Neural progenitor cell (in vitro differentiated cells): ENCODE results near the gene NMNAT1. TPM values are rescaled to one million over a fixed set of nuclear protein-coding genes. Genes with fewer than 3 reads are reported as not detected.

Experiments
- DNase-seq: peaks from one replicate; pipeline ENCODE4 v3.0.0-alpha.2; 2016; ENCODE audit warnings: low spot score
- H2AFZ ChIP-seq: fragments of 200-600 bp; sonication (generic); replicated peaks from 2 replicates; pipeline ENCODE4 v1.6.1; 2016; ENCODE audit warnings: antibody characterized with exemption
- H3F3A ChIP-seq: fragments of 200-600 bp; sonication (generic); 2 replicates; pipeline ENCODE4 v1.6.1; 2016; ENCODE audit warnings: antibody characterized with exemption, low read depth
- H3K27ac ChIP-seq: fragments of 200-600 bp; sonication (generic); 2 replicates; pipeline ENCODE4 v1.5.1; 2016; ENCODE audit warnings: mild to moderate bottlenecking
- H3K27me3 ChIP-seq: fragments of 200-600 bp; sonication (generic); 2 replicates; pipeline ENCODE4 v1.6.1; 2016; ENCODE audit warnings: mild to moderate bottlenecking, moderate library complexity
- H3K36me3 ChIP-seq: fragments of 200-600 bp; sonication (generic); 2 replicates; pipeline ENCODE4 v1.5.1; 2016
- H3K4me1 ChIP-seq: fragments of 200-600 bp; sonication (generic); 2 replicates; pipeline ENCODE4 v1.6.1; 2016; ENCODE audit warnings: mixed run types
- H3K4me2 ChIP-seq: fragments of 200-600 bp; sonication (generic); 2 replicates; pipeline ENCODE4 v1.6.1; 2016
- H3K4me3 ChIP-seq: fragments of 200-600 bp; sonication (generic); 2 replicates; pipeline ENCODE4 v1.5.1; 2016
- H3K79me2 ChIP-seq: fragments of 200-600 bp; sonication (generic); 2 replicates; pipeline ENCODE4 v1.6.1; 2016; ENCODE audit warnings: low read depth
- H3K9ac ChIP-seq: fragments of 200-600 bp; sonication (generic); 2 replicates; pipeline ENCODE4 v1.6.1; 2016
- H3K9me3 ChIP-seq: fragments of 200-600 bp; sonication (generic); 2 replicates; pipeline ENCODE4 v1.5.1; 2016; ENCODE audit warnings: low read depth
- H4K20me1 ChIP-seq: fragments of 200-600 bp; sonication (generic); 2 replicates; pipeline ENCODE4 v1.6.1; 2016; ENCODE audit warnings: low read depth
- H3K27ac Mint-ChIP-seq: 3 replicates; pipeline ENCODE4 v1.8.0; 2021; ENCODE audit warnings: mixed read lengths
- H3K27me3 Mint-ChIP-seq: 2 replicates; pipeline ENCODE4 v1.8.0; 2022; ENCODE audit warnings: low read depth, mild to moderate bottlenecking, inconsistent platforms, moderate library complexity, mixed read lengths; ENCODE audit not compliant: insufficient read depth
- H3K36me3 Mint-ChIP-seq: 3 replicates; pipeline ENCODE4 v1.8.0; 2021; ENCODE audit warnings: mixed read lengths
- H3K4me1 Mint-ChIP-seq: 3 replicates; pipeline ENCODE4 v1.8.0; 2021; ENCODE audit warnings: mixed read lengths
- H3K4me3 Mint-ChIP-seq: 3 replicates; pipeline ENCODE4 v1.8.0; 2021; ENCODE audit warnings: mild to moderate bottlenecking, moderate library complexity, mixed read lengths
- H3K9me3 Mint-ChIP-seq: 3 replicates; pipeline ENCODE4 v1.8.0; 2020; ENCODE audit warnings: mixed read lengths
- EZH2 ChIP-seq: fragments of 200-600 bp; sonication (generic); IDR thresholded peaks from 2 replicates; pipeline ENCODE4 v1.6.1; 2017; ENCODE audit warnings: antibody characterized with exemption, mild to moderate bottlenecking, moderate library complexity
- EZH2phosphoT487 ChIP-seq: fragments of 200-600 bp; sonication (generic); IDR thresholded peaks from 2 replicates; pipeline ENCODE4 v1.6.1; 2017; ENCODE audit warnings: antibody characterized with exemption
- microRNA-seq: library from miRNA; unstranded; fragments of <30 nt; microRNA quantifications from one replicate; pipeline ENCODE4, GENCODE V29; 2016
- small RNA-seq: library from RNA; depleted of rRNA; stranded (forward); fragments of <200 nt; gene quantifications from one replicate; pipeline ENCODE3, GENCODE V24; 2015
- total RNA-seq: library from RNA; depleted of rRNA; stranded (reverse); fragments of >200 nt; gene quantifications from 2 replicates; pipeline ENCODE4 v1.2.3, GENCODE V29; 2015; ENCODE audit warnings: low replicate concordance
- TF ChIP-seq, protein P1 (sequence below): fragments of 200-600 bp; sonication (generic); IDR thresholded peaks from 2 replicates; pipeline ENCODE4 v1.5.1; 2017; ENCODE audit warnings: antibody characterized with exemption, mild to moderate bottlenecking

NMNAT1 gene
- total RNA-seq, 1 donor from 2014 or later, result 14.6 TPM

- Mint-ChIP-seq H3K9me3 (peaks cover 10% of the 10 kb centered on the region), H3K4me3 (no peak overlapping the region), H3K27ac (peak overlapping the region; percentile 69), H3K27me3 (no peaks in the 10 kb centered on the region), H3K36me3 (peaks cover 2% of the 10 kb centered on the region), H3K4me1 (peaks cover 36% of the 10 kb centered on the region)
- peaks cover 25% of the 10 kb centered on the region for H3F3A ChIP-seq
- H3K79me2 ChIP-seq, result peaks cover 31% of the 10 kb centered on the region
- no peaks in the 10 kb centered on the region for H3K36me3 ChIP-seq
- H3K4me1 ChIP-seq, result peaks cover 15% of the 10 kb centered on the region
- peaks cover 6% of the 10 kb centered on the region for H4K20me1 ChIP-seq
- peaks cover 4% of the 10 kb centered on the region for H3K9me3 ChIP-seq
- no peak overlapping the region for H3K4me2 ChIP-seq
- H3K4me3 ChIP-seq, result no peak overlapping the region
- TF ChIP-seq, protein P1, sequence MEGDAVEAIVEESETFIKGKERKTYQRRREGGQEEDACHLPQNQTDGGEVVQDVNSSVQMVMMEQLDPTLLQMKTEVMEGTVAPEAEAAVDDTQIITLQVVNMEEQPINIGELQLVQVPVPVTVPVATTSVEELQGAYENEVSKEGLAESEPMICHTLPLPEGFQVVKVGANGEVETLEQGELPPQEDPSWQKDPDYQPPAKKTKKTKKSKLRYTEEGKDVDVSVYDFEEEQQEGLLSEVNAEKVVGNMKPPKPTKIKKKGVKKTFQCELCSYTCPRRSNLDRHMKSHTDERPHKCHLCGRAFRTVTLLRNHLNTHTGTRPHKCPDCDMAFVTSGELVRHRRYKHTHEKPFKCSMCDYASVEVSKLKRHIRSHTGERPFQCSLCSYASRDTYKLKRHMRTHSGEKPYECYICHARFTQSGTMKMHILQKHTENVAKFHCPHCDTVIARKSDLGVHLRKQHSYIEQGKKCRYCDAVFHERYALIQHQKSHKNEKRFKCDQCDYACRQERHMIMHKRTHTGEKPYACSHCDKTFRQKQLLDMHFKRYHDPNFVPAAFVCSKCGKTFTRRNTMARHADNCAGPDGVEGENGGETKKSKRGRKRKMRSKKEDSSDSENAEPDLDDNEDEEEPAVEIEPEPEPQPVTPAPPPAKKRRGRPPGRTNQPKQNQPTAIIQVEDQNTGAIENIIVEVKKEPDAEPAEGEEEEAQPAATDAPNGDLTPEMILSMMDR, result no peak
- TF ChIP-seq EZH2phosphoT487 (no peak), EZH2 (no peak)
- H3K27me3 ChIP-seq, result no peaks in the 10 kb centered on the region
- H3K9ac ChIP-seq, result no peak overlapping the region
- no peak overlapping the region for H2AFZ ChIP-seq
- no peak overlapping the region for H3K27ac ChIP-seq
- no peak for DNase-seq
Measured at GRCh38 chr1:10031461-10031860, 88.2 kb downstream of the NMNAT1 start.

DNA sequence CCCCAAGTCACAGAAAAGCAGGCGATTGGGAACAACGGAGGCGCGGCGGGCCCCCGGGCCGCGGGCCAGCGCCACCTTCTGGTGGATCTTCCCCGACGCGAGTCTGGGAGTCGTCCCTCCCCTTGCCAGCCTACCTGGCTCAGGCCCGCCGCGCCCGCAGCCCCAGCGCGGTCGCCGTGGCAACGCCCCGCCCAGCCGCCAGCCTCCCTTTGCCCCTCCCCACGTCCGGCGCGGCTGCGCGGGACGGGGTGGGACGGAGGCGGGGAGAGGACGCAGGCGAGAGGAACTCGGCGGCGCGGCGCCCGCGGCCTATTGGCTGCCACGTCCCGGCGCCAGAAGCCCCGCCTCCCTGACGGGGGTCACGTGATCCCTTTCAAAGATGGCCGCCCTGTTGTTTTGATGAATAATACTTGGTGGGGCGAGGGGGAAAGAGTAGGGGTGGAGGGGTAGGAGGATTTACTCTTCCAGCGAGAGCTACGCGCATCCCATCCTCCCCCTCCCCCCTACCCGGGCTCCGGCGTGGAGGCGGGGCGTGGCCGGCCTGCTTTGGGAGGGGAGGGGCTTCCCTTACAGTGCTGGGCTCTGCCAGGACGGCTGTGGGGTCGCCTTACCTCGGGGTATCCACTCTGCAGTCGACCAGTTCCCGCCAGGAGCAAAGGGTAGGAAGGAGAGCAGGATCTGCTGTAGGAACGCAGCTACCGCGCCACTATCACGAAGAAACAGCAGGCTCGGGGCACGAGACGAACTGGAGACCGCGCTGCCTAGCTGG lies 89.5 kb downstream of the NMNAT1 start, which contains the start of gene UBE4B:
Gene UBE4B, plus strand, starts transcription at position 369 of the 769 bp plus-strand sequence. CDS start 713 bp downstream, outside the sequence.
- Mint-ChIP-seq H3K4me1 (peaks cover 35% of the 10 kb centered on the region), H3K9me3 (peaks cover 6% of the 10 kb centered on the region), H3K27me3 (no peaks in the 10 kb centered on the region), H3K36me3 (peaks cover 4% of the 10 kb centered on the region), H3K4me3 (peak within 1 kb of the TSS; percentile 94), H3K27ac (peak within 1 kb of the TSS; percentile 69)
- Histone ChIP-seq H3K4me1 (peaks cover 15% of the 10 kb centered on the region), H3K4me2 (peak within 1 kb of the TSS; percentile 88), H3F3A (peaks cover 25% of the 10 kb centered on the region), H3K27ac (peak within 1 kb of the TSS; percentile 96), H3K9ac (peak within 1 kb of the TSS; percentile 61), H3K36me3 (no peaks in the 10 kb centered on the region), H3K27me3 (no peaks in the 10 kb centered on the region), H3K4me3 (peak within 1 kb of the TSS; percentile 68), H2AFZ (peak within 1 kb of the TSS; percentile 81), H3K79me2 (peaks cover 44% of the 10 kb centered on the region), H4K20me1 (peaks cover 6% of the 10 kb centered on the region), H3K9me3 (peaks cover 2% of the 10 kb centered on the region)
- TF ChIP-seq EZH2, result no peak
- TF ChIP-seq, protein P1, result peak; percentile 83
- peak; percentile 100 for DNase-seq

DNA sequence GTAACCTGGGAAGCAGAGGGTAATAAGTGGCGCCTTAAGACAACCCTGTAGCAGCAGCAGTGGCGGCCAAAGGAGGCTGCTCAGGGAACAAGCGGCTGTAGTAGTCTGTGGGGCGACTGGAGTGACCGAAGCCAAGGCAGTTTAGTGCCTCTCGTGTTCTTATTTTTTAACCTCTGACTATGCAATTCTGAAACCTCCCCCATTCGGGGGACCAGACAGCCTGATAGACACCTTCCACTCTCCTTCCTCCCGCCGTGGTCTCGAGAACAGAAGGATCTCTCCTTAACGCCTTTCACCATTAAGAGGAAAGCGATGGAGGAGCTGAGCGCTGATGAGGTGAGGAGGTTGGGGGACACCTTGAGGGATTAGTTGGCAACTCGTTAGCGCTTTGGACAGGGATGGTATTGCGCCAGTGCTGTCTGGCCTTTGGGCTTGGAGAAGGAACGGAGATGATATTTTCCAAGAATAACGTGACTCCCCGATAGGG lies 90.1 kb downstream of the NMNAT1 start:
- Histone ChIP-seq H3K36me3 (no peaks in the 10 kb centered on the region), H3K27me3 (no peaks in the 10 kb centered on the region), H3F3A (peaks cover 25% of the 10 kb centered on the region), H3K9me3 (no peaks in the 10 kb centered on the region), H4K20me1 (peaks cover 6% of the 10 kb centered on the region), H3K79me2 (peaks cover 50% of the 10 kb centered on the region), H3K27ac (peak overlapping the region; percentile 96), H3K4me2 (peak overlapping the region; percentile 88), H3K4me1 (peaks cover 15% of the 10 kb centered on the region), H3K4me3 (peak overlapping the region; percentile 68), H2AFZ (peak overlapping the region; percentile 81), H3K9ac (peak overlapping the region; percentile 61)
- Mint-ChIP-seq H3K4me3 (peak overlapping the region; percentile 94), H3K9me3 (peaks cover 4% of the 10 kb centered on the region), H3K4me1 (peaks cover 33% of the 10 kb centered on the region), H3K27ac (peak overlapping the region; percentile 67), H3K27me3 (no peaks in the 10 kb centered on the region), H3K36me3 (peaks cover 5% of the 10 kb centered on the region)
- peak; percentile 74 for DNase-seq
- TF ChIP-seq EZH2 (no peak), EZH2phosphoT487 (no peak)
- TF ChIP-seq, protein P1, result no peak

Small RNA genes within 50 kb of the gene (microRNA-seq; reads per million reads assigned to microRNA genes)
- gene MIR5697, result not detected

Small RNA genes within 50 kb of the gene (small RNA-seq; reads per million reads assigned to genes)
- not detected for gene MIR5697

Other genes starting within 250 kb of the NMNAT1 start
- gene CLSTN1, start 119.5 kb upstream of the NMNAT1 start, total RNA-seq, result 75.4 and 112 TPM in 2 replicates
- 68.8 and 96.0 TPM in 2 replicates for gene CTNNBIP1, start 33.2 kb upstream of the NMNAT1 start, total RNA-seq
- gene LZIC, start 84 bp upstream of the NMNAT1 start, total RNA-seq, result 37.0 and 60.6 TPM in 2 replicates
- 0.96 TPM in 1 of 2 replicates, not detected in the other for gene RBP7, start 53.8 kb downstream of the NMNAT1 start, total RNA-seq
- gene UBE4B, start 89.5 kb downstream of the NMNAT1 start, total RNA-seq, result 66.2 and 66.7 TPM in 2 replicates